IMR-90 (cell line): ENCODE measurements around the gene MOSPD3. TPM values are rescaled to one million over a fixed set of nuclear protein-coding genes. Genes with fewer than 3 reads are reported as not detected.

Source experiments
- ATAC-seq: fragments of 200-7000 bp; cut with Tn5 transposase; 2 replicates; pipeline ENCODE4 v1.9.1; 2020; ENCODE audit warnings: low read depth, mild to moderate bottlenecking, moderate library complexity
- BruUV-seq: library from RNA; stranded (reverse); fragments of 400-500 nt; replicated peaks from 2 replicates; lab custom pipeline; 2021; lab: Mats Ljungman, UMichigan
- CTCF ChIA-PET: fragments of 300-600 bp; formaldehyde crosslinking; extraction: SDS; loops from one replicate; lab custom pipeline; 2021; ENCODE audit warnings: antibody characterized with exemption; lab: Yijun Ruan, JAX
- POLR2A ChIA-PET: fragments of 300-600 bp; sonication (Branson Sonifier 250); formaldehyde crosslinking; loops from one replicate; lab custom pipeline; 2022; ENCODE audit warnings: antibody characterized with exemption; ENCODE audit not compliant: unreplicated experiment; lab: Charles Lee
- DNase-seq: peaks from one replicate; pipeline ENCODE4 v3.0.0; 2013
- H2AFZ ChIP-seq: replicated peaks from 2 replicates; pipeline ENCODE3; 2013; ENCODE audit warnings: low read length, mild to moderate bottlenecking; ENCODE audit not compliant: poor library complexity
- H2AK5ac ChIP-seq: 2 replicates; pipeline ENCODE4 v1.6.1; 2013; ENCODE audit warnings: low read depth, low read length, inconsistent platforms
- H2AK9ac ChIP-seq: replicated peaks from 2 replicates; pipeline ENCODE3; 2013; ENCODE audit warnings: mild to moderate bottlenecking, low read depth, low read length, moderate library complexity; ENCODE audit not compliant: poor library complexity
- H2BK120ac ChIP-seq: 2 replicates; pipeline ENCODE4 v1.6.1; 2013; ENCODE audit warnings: low read depth, low read length, inconsistent platforms
- H2BK15ac ChIP-seq: 3 replicates; pipeline ENCODE4 v1.6.1; 2013; ENCODE audit warnings: low read depth, low read length, inconsistent platforms
- H2BK20ac ChIP-seq: 2 replicates; pipeline ENCODE4 v1.6.1; 2013; ENCODE audit warnings: low read depth, mild to moderate bottlenecking, inconsistent platforms, low read length, moderate library complexity
- H2BK5ac ChIP-seq: 2 replicates; pipeline ENCODE4 v1.6.1; 2013; ENCODE audit warnings: mild to moderate bottlenecking, low read depth, low read length, inconsistent platforms; ENCODE audit not compliant: poor library complexity, severe bottlenecking
- H3K14ac ChIP-seq: replicated peaks from 2 replicates; pipeline ENCODE4 v1.6.1; 2013; ENCODE audit warnings: low read depth, low read length, inconsistent platforms
- H3K18ac ChIP-seq: 2 replicates; pipeline ENCODE4 v1.6.1; 2013; ENCODE audit warnings: low read depth, low read length, control low read depth
- H3K23ac ChIP-seq: 2 replicates; pipeline ENCODE4 v1.6.1; 2013; ENCODE audit warnings: low read depth, low read length, inconsistent platforms
- H3K27ac ChIP-seq: 2 replicates; pipeline ENCODE4 v1.5.1; 2013; ENCODE audit warnings: mild to moderate bottlenecking, control low read depth, low read length; ENCODE audit not compliant: insufficient read depth
- H3K27me3 ChIP-seq: 2 replicates; pipeline ENCODE4 v1.6.1; 2013; ENCODE audit warnings: low read length; ENCODE audit not compliant: control insufficient read depth, insufficient read depth
- H3K36me3 ChIP-seq: 2 replicates; pipeline ENCODE4 v1.6.1; 2013; ENCODE audit warnings: low read length, mixed read lengths; ENCODE audit not compliant: control insufficient read depth, insufficient read depth
- H3K4ac ChIP-seq: 2 replicates; pipeline ENCODE4 v1.6.1; 2013; ENCODE audit warnings: low read depth, low read length, inconsistent platforms
- H3K4me1 ChIP-seq: 2 replicates; pipeline ENCODE4 v1.6.1; 2013; ENCODE audit warnings: low read length, mixed read lengths; ENCODE audit not compliant: control insufficient read depth, insufficient read depth
- H3K4me2 ChIP-seq: 2 replicates; pipeline ENCODE4 v1.6.1; 2013; ENCODE audit warnings: low read depth, mild to moderate bottlenecking, control low read depth, low read length, moderate library complexity
- H3K4me3 ChIP-seq: 2 replicates; pipeline ENCODE4 v1.5.1; 2013; ENCODE audit warnings: low read depth, mild to moderate bottlenecking, control low read depth, low read length, moderate library complexity; ENCODE audit not compliant: insufficient read depth
- H3K56ac ChIP-seq: 2 replicates; pipeline ENCODE4 v1.6.1; 2013; ENCODE audit warnings: low read length, inconsistent platforms; ENCODE audit not compliant: insufficient read depth; ENCODE audit errors: extremely low read depth
- H3K79me1 ChIP-seq, 2 experiments: 2 replicates each; pipeline ENCODE4 v1.6.1; 2013; ENCODE audit warnings: low read length in 2 of 2, inconsistent platforms in 1 of 2, low read depth in 1 of 2
- H3K9ac ChIP-seq: 2 replicates; pipeline ENCODE4 v1.6.1; 2013; ENCODE audit warnings: low read depth, low read length, control low read depth
- H3K9me1 ChIP-seq: 2 replicates; pipeline ENCODE4 v1.6.1; 2013; ENCODE audit warnings: low read length, inconsistent platforms; ENCODE audit not compliant: insufficient read depth
- H3K9me3 ChIP-seq: 2 replicates; pipeline ENCODE4 v1.6.1; 2013; ENCODE audit warnings: low read length; ENCODE audit not compliant: control insufficient read depth, insufficient read depth
- H4K20me1 ChIP-seq: 2 replicates; pipeline ENCODE4 v1.6.1; 2013; ENCODE audit warnings: low read length, inconsistent platforms; ENCODE audit not compliant: insufficient read depth
- H4K5ac ChIP-seq: 2 replicates; pipeline ENCODE4 v1.6.1; 2013; ENCODE audit warnings: mild to moderate bottlenecking, low read depth, low read length, control low read depth
- H4K8ac ChIP-seq, 2 experiments: 2 replicates each; pipeline ENCODE4 v1.6.1; 2013; ENCODE audit warnings: low read depth in 2 of 2, low read length in 2 of 2, control low read depth in 1 of 2, inconsistent platforms in 1 of 2
- H4K91ac ChIP-seq: 2 replicates; pipeline ENCODE4 v1.6.1; 2013; ENCODE audit warnings: low read depth, low read length, inconsistent platforms; ENCODE audit not compliant: insufficient read depth
- BHLHE40 ChIP-seq: fragments of 150-350 bp; IDR thresholded peaks from 2 replicates; pipeline ENCODE4 v1.6.1; 2016; ENCODE audit warnings: mild to moderate bottlenecking, low read depth, low read length
- FOS ChIP-seq: fragments of 150-350 bp; IDR thresholded peaks from 2 replicates; pipeline ENCODE4 v1.6.1; 2016; ENCODE audit warnings: low read depth, low read length
- MXI1 ChIP-seq: IDR thresholded peaks from 2 replicates; pipeline ENCODE4 v1.6.1; 2012; ENCODE audit warnings: low read depth, mild to moderate bottlenecking, low read length, moderate library complexity, borderline replicate concordance
- RAD21 ChIP-seq: IDR thresholded peaks from 2 replicates; pipeline ENCODE4 v1.6.1; 2012; ENCODE audit warnings: low read length, improper control_type of control experiment
- SMC3 ChIP-seq: fragments of 150-350 bp; IDR thresholded peaks from 2 replicates; pipeline ENCODE4 v1.6.1; 2016; ENCODE audit warnings: low read depth, mild to moderate bottlenecking, antibody characterized with exemption, low read length, moderate library complexity
- WGBS, 2 experiments: methylation state at CpG; one replicate each; pipeline versions ENCODE4 v1.1.5 to v1.1.7; 2013; ENCODE audit warnings: missing lambda C conversion rate in 2 of 2; ENCODE audit not compliant: insufficient read length in 1 of 2; ENCODE audit errors: extremely low coverage in 2 of 2; 5-methylcytosine and 5-hydroxymethylcytosine counted together
- dilution Hi-C: fragments of 300-500 bp; cut with HindIII; formaldehyde crosslinking; loops from one replicate; pipeline ENCODE4 v1.14.3; 2018; ENCODE audit warnings: low sequenced_read_pairs; ENCODE audit not compliant: unreplicated experiment
- in situ Hi-C: fragments of 300-500 bp; cut with MboI; formaldehyde crosslinking; loops from 3 replicates; pipeline ENCODE4 v1.14.3; 2019; ENCODE audit warnings: low sequenced_read_pairs, inconsistent platforms, mixed read lengths
- intact Hi-C: fragments of 100-400 bp; cut with micrococcal nuclease; formaldehyde crosslinking; loops from 2 replicates; pipeline ENCODE4 v1.10.0; 2022
- polyA plus RNA-seq, 3 experiments: library from polyadenylated mRNA; depleted of rRNA; stranded (reverse); fragments of >200 nt; gene quantifications; 2 replicates each; pipeline ENCODE4 v1.2.3, GENCODE V29; 2012; ENCODE audit warnings: low replicate concordance in 1 of 3
- total RNA-seq: library from RNA; depleted of rRNA; stranded (reverse); fragments of >200 nt; gene quantifications from 2 replicates; pipeline ENCODE4 v1.2.3, GENCODE V29; 2012
- TF ChIP-seq, protein P1 (sequence below): conservative IDR thresholded peaks from 2 replicates; pipeline ENCODE4 v1.5.1; 2012; ENCODE audit warnings: mild to moderate bottlenecking, low read depth, low read length, improper control_type of control experiment

The MOSPD3 gene
- total and polyA plus RNA-seq, 2 of the 4 experiments (the other 2 are of a cell fraction) = 2.3 to 30.0 TPM

DNA sequence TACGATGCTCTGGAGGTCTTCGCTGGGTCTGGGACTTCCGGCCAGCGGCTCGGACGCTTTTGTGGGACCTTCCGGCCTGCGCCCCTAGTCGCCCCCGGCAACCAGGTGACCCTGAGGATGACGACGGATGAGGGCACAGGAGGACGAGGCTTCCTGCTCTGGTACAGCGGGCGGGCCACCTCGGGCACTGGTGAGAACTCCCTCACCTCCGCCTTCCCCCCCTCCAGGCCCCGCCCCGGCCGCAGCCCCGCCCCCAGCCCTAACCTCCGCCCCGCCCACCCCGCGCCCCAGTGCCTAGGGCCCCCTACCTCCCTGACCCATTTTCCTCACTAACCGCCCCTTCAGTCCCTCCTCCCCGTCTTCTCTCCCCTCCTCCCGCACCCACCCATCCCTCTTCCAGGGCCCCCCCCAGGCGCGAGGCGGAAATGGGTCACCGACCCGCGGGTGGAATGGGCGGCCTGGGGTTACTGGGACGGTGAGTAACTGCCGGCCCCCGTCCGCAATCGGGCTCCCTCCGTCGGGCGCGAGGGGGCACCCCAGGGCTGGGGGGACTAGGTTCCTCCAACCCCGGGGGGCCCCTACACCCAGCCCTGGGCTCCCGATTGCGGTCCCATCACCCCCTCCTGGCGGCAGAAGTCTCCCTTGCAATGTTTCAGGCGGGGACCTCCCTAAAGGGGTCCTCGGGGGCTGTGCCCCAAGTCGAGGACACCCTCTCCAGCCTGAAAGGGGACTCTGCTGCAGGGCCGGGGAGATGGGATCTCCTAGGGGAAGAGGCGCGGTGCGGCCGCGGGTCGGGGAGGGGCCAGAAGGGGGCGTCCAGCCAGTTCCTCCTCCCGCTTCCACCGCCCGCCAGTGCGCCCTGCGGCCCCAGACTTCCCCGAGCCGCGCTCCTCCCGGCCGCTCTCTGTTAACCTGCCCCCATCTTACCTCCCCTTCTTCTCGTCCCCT is 8.0 kb upstream of the MOSPD3 start:
- Histone ChIP-seq H2BK20ac (peak overlapping the region; percentile 96), H3K79me1 (peaks cover 0 to 47% of the 10 kb centered on the region in 2 experiments; a peak in 2 of 4 replicates), H3K4me2 (peak overlapping the region; percentile 87), H3K56ac (peak overlapping the region; percentile 96), H3K4me1 (peaks cover 9% of the 10 kb centered on the region), H3K9me3 (no peaks in the 10 kb centered on the region), H2AK5ac (peak overlapping the region; percentile 100), H4K91ac (peak overlapping the region; percentile 99), H3K14ac (peak overlapping the region; percentile 93), H3K27ac (peak overlapping the region; percentile 99), H2BK5ac (peak overlapping the region; percentile 96), H4K5ac (peak overlapping the region; percentile 95), H3K27me3 (no peaks in the 10 kb centered on the region), H3K36me3 (peaks cover 30% of the 10 kb centered on the region), H4K8ac (peak overlapping the region; percentile 94 to 97), H3K23ac (peak overlapping the region; percentile 90), H3K18ac (peak overlapping the region; percentile 98; the same call in 1 of the 2 replicates), H3K4ac (peak overlapping the region; percentile 100), H2AK9ac (peak overlapping the region; percentile 97), H3K9me1 (no peaks in the 10 kb centered on the region), H2AFZ (peak overlapping the region; percentile 90), H4K20me1 (no peaks in the 10 kb centered on the region), H2BK120ac (peak overlapping the region; percentile 98), H3K4me3 (peak overlapping the region; percentile 69), H3K9ac (peak overlapping the region; percentile 97), H2BK15ac (0 out of 3 replicates have a peak overlapping the region, but pooled peaks have one; percentile 96)
- POLR2A ChIA-PET = no interaction called here
- CTCF ChIA-PET = no interaction called here
- DNase-seq (peak; percentile 46), ATAC-seq (peak; percentile 54)
- no TSS peak for BruUV-seq
- no peak for TF ChIP-seq BHLHE40
- TF ChIP-seq FOS = no peak
- peak; percentile 27; the same call in 1 of the 2 replicates for TF ChIP-seq SMC3
- TF ChIP-seq MXI1 = 0 out of 2 replicates have a peak, but pooled peaks have one; percentile 15
- TF ChIP-seq, protein P1, sequence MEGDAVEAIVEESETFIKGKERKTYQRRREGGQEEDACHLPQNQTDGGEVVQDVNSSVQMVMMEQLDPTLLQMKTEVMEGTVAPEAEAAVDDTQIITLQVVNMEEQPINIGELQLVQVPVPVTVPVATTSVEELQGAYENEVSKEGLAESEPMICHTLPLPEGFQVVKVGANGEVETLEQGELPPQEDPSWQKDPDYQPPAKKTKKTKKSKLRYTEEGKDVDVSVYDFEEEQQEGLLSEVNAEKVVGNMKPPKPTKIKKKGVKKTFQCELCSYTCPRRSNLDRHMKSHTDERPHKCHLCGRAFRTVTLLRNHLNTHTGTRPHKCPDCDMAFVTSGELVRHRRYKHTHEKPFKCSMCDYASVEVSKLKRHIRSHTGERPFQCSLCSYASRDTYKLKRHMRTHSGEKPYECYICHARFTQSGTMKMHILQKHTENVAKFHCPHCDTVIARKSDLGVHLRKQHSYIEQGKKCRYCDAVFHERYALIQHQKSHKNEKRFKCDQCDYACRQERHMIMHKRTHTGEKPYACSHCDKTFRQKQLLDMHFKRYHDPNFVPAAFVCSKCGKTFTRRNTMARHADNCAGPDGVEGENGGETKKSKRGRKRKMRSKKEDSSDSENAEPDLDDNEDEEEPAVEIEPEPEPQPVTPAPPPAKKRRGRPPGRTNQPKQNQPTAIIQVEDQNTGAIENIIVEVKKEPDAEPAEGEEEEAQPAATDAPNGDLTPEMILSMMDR = peak; percentile 36
- peak; percentile 18; the same call in 1 of the 2 replicates for TF ChIP-seq RAD21
- intact Hi-C loops = loop anchor here (5.0 kb wide), 1 partner anchor 88 kb away; the partner anchor contains the start of gene GIGYF1
- WGBS, 2 experiments = 0% methylated on average over 1 of the region's 70 CpGs; no CpG with 5 or more reads in 1 of the 2 experiments
- dilution Hi-C loops = no loop called here
- in situ Hi-C loops = no loop called here
